ENCODE results near the gene ATP2A1. TPM values are rescaled to one million over a fixed set of nuclear protein-coding genes. Genes with fewer than 3 reads are reported as not detected.

ATP2A1 gene
- total and polyA plus RNA-seq, 2 experiments from 2014 or later = 0.73 to 4.0 TPM

- H3K27ac ChIP-seq (ENCODE audit: low read depth) = 0 out of 2 replicates have a peak overlapping the region, but pooled peaks have one; percentile 78
- Mint-ChIP-seq H3K36me3 (ENCODE audit: low read depth) (peaks cover 18% of the 10 kb centered on the region), H3K27me3 (ENCODE audit: insufficient read depth, low read depth, poor library complexity) (peaks cover 16% of the 10 kb centered on the region), H3K9me3 (no peaks in the 10 kb centered on the region), H3K4me1 (peaks cover 16% of the 10 kb centered on the region), H3K4me3 (peak overlapping the region; percentile 97), H3K27ac (peak overlapping the region; percentile 81; the same call in 1 of the 2 replicates)
- H4K20me1 ChIP-seq (replicated peaks; ENCODE audit: insufficient read depth) = peaks cover 10% of the 10 kb centered on the region
- DNase-seq (ENCODE audit: low spot score) = peak; percentile 30
- peak; percentile 31 for ATAC-seq
- H2AFZ ChIP-seq = peak overlapping the region; percentile 87
- no peaks in the 10 kb centered on the region for H3F3A ChIP-seq (replicated peaks; ENCODE audit: low read depth)
- H3K4me3 ChIP-seq = peak overlapping the region; percentile 97
- no peaks in the 10 kb centered on the region for H3K27me3 ChIP-seq (ENCODE audit: insufficient read depth)
- peak overlapping the region; percentile 95 for H3K4me2 ChIP-seq
- peaks cover 27% of the 10 kb centered on the region for H3K79me2 ChIP-seq (replicated peaks; ENCODE audit: insufficient read depth)
- no peaks in the 10 kb centered on the region; the same call in 1 of the 2 replicates for H3K36me3 ChIP-seq (ENCODE audit: insufficient read depth)
- no peaks in the 10 kb centered on the region for H3K9me2 ChIP-seq (ENCODE audit: insufficient read depth)
- TF ChIP-seq POLR2AphosphoS5 (IDR thresholded peaks at IDR 0.05; ENCODE audit: low read depth) = peak; percentile 27; the same call in 1 of the 2 replicates
- TF ChIP-seq REST (IDR thresholded peaks at IDR 0.05; ENCODE audit: unreplicated experiment) = no peak
- peaks cover 20% of the 10 kb centered on the region; the same call in 1 of the 2 replicates for H3K4me1 ChIP-seq (ENCODE audit: insufficient read depth)
Measured at GRCh38 chr16:28863929-28864793, 14.1 kb upstream of the ATP2A1 start.

GRCh38 chr16:28865001-28865688 is 13.1 kb upstream of the ATP2A1 start:
- Histone ChIP-seq H4K20me1 (replicated peaks; ENCODE audit: insufficient read depth) (peaks cover 10% of the 10 kb centered on the region), H3F3A (replicated peaks; ENCODE audit: low read depth) (no peaks in the 10 kb centered on the region), H3K4me1 (ENCODE audit: insufficient read depth) (peaks cover 20% of the 10 kb centered on the region; the same call in 1 of the 2 replicates), H3K4me2 (peak overlapping the region; percentile 95), H3K9me2 (ENCODE audit: insufficient read depth) (no peaks in the 10 kb centered on the region), H2AFZ (no peak overlapping the region), H3K4me3 (peak overlapping the region; percentile 97), H3K27ac (ENCODE audit: low read depth) (no peak overlapping the region), H3K27me3 (ENCODE audit: insufficient read depth) (no peaks in the 10 kb centered on the region), H3K79me2 (replicated peaks; ENCODE audit: insufficient read depth) (peaks cover 27% of the 10 kb centered on the region), H3K36me3 (ENCODE audit: insufficient read depth) (peaks cover 4% of the 10 kb centered on the region)
- DNase-seq (ENCODE audit: low spot score) (no peak), ATAC-seq (no peak)
- no peaks in the 10 kb centered on the region for H3K9me3 Mint-ChIP-seq
- peaks cover 16% of the 10 kb centered on the region for H3K4me1 Mint-ChIP-seq
- peaks cover 27% of the 10 kb centered on the region for H3K36me3 Mint-ChIP-seq (ENCODE audit: low read depth)
- peaks cover 16% of the 10 kb centered on the region for H3K27me3 Mint-ChIP-seq (ENCODE audit: insufficient read depth, low read depth, poor library complexity)
- TF ChIP-seq EZH2phosphoT487 (IDR thresholded peaks at IDR 0.05; ENCODE audit: unreplicated experiment) = no peak
- TF ChIP-seq ZNF114 (CRISPR knock-in tag; IDR thresholded peaks at IDR 0.05) = no peak
- TF ChIP-seq POLR2AphosphoS5 (IDR thresholded peaks at IDR 0.05; ENCODE audit: low read depth) = no peak
- no peak for TF ChIP-seq NANOG (IDR thresholded peaks at IDR 0.05; ENCODE audit: borderline replicate concordance)
- TF ChIP-seq STAT1 (IDR thresholded peaks at IDR 0.05; ENCODE audit: unreplicated experiment) = no peak
- no peak for TF ChIP-seq CTCF (conservative IDR thresholded peaks at IDR 0.05; ENCODE audit: low read depth in 2 of 2)
- no peak for TF ChIP-seq EZH2 (IDR thresholded peaks at IDR 0.05; ENCODE audit: low read depth, unreplicated experiment)
- TF ChIP-seq JUNB (IDR thresholded peaks at IDR 0.05; ENCODE audit: unreplicated experiment) = no peak
- H3K4me3 Mint-ChIP-seq = peak overlapping the region; percentile 97
- H3K27ac Mint-ChIP-seq = no peak overlapping the region

Measured in GM23338 (cell line).